GM19467 (cell line): ENCODE results near the gene ERMN.
"Not testable (repeated sequence)": the region's sequence is repeated elsewhere in the genome, so short reads cannot be mapped to it uniquely, and the experiment has no call there.

Experiments used
- ATAC-seq: cut with Tn5 transposase; IDR thresholded peaks from one replicate; pipeline ENCODE4 v1.9.1; 2021; ENCODE audit warnings: mild to moderate bottlenecking, moderate library complexity; ENCODE audit not compliant: unreplicated experiment

The ERMN gene

DNA sequence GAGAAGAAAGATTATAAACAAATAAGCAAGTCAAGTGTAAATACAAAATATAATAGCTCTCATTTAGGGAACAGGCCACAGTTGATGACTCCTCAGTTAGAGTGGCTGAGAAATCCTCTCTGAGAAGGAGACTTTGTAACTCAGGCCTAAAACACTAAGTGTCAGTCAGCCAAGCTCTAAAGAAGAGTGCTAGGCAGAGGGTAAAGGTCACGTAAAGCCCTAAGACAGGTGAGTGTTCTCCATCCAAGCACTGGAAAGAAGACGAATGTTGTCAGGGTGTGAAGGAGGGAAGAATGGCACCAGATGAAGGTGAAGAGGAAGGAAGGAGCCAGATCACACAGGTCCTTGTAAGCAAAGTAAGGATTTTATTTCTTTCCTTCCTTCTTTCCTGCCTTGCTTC lies 24.3 kb downstream of the ERMN start:
- ATAC-seq, result no peak

- no peak for ATAC-seq
Observed at GRCh38 chr2:157296958-157297357, 28.7 kb downstream of the ERMN start.

DNA sequence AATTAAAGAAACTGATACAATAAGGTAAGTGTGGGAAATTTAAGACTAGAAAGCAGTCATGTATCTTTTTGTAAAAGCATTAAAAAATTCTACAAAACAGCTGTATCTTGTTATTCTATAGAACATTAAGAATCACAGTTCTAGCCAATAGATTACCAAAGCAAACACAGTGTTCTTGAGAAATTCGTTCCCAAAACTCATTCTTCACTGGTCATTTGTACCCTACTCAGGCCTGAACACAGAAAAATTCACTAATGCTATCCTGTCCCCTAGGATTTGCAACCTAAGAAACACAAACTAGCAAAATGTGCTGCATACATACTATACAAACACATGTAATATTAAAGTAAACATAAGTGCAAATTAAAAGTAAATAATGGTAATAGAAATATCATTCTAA lies 29.1 kb downstream of the ERMN start:
- no peak for ATAC-seq

GRCh38 chr2:157292853-157293252 lies 32.8 kb downstream of the ERMN start:
- no peak for ATAC-seq

DNA sequence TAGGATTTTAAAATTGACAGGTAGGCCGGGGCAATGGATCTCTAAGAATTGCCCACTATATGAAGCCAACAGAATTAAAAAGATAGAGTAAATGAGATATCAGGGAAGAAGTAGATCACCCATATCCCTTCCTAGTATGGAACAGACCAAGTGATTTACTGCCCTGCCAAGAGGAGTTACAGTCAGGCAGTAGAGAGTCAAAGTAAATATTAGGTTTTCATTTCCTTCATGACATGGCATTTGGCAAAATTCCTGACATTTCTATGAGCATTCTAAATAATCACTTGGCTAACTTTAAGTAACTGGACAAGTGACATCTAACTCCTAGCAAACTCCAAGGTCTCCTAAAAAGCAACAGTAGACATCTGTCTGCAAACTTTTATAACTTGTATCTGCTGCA lies 34.6 kb downstream of the ERMN start:
- no peak for ATAC-seq

GRCh38 chr2:157290525-157290924 lies 35.1 kb downstream of the ERMN start:
- no peak for ATAC-seq

GRCh38 chr2:157287160-157287559 lies 38.5 kb downstream of the ERMN start:
- ATAC-seq, result no peak

GRCh38 chr2:157283468-157283867 lies 42.2 kb downstream of the ERMN start:
- no peak for ATAC-seq

GRCh38 chr2:157281316-157281715 lies 44.3 kb downstream of the ERMN start:
- ATAC-seq, result no peak

DNA sequence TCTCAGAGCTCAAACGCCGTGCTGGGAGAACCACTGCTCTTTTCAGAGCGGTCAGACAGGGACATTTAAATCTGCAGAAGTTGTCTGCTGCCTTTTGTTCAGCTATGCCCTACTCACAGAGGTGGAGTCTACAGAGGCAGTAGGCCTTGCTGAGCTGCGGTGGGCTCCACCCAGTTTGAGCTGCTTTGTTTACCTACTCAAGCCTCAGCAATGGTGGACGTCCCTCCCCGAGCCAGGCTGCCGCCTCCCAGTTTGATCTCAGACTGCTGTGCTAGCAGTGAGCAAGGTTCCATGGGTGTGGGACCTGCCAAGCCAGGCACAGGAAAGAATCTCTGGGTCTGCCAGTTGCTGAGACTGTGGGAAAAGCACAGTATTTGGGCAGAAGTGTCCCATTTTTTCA lies 46.3 kb downstream of the ERMN start:
- not testable (repeated sequence) for ATAC-seq

DNA sequence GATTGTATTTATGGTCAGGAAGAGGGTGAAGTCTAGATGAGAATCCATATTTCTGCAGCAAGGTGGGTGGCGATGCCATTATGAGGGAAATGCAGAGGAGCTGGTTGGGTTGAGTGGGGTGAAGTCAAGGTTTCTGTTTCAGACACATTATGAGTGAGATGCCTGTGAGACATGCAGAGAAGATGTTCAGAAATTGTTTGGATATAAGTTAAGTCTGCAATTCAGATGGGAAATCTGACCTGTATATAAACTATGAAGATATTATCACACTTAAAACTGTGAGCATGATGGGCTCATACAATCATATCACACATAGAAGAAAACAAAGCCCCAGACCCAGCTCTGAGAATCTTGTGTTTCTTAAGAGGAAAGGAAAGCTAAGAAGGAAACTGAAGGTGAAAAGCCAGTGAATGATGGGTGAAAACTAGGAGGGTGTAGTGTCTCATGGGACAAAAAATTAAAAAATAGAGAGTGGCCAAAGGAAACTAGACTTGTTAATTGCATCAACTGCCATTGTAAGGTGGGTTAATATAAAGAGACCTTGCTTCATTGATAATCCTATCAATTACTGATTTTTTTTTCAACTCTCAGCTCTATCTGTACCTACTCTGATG lies 53.9 kb downstream of the ERMN start:
- no peak for ATAC-seq

DNA sequence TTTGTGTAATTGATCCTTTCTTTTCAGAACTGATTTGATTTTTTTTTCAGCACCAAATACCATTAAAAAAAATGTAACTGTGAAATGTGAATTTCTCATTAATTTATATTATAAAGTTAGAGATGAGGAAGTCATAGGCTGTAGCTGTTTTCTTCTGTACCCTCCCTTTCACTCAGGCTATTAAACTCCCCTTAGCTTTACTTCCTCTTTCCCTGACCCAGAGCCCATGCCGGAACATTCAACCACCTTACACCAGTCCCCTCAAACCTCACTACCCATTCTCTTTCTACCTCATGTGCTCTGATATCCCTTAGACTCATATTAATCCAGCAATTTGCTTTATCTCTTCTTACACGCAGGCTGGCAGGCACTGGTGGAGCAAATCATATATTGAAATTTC lies 55.7 kb downstream of the ERMN start:
- ATAC-seq, result no peak

- ATAC-seq, result no peak
Observed at GRCh38 chr2:157269060-157269459, 56.6 kb downstream of the ERMN start.
